Inflammatory macrophage treated with lipopolysaccharide for 4 hours (primary cell): Measurements from ENCODE around the gene CCDC82.
"Not testable (repeated sequence)": the region's sequence is repeated elsewhere in the genome, so short reads cannot be mapped to it uniquely, and the experiment has no call there.

Experiments
- DNase-seq: peaks from one replicate; pipeline ENCODE4 v3.0.0-alpha.2; 2020

The CCDC82 gene

DNA sequence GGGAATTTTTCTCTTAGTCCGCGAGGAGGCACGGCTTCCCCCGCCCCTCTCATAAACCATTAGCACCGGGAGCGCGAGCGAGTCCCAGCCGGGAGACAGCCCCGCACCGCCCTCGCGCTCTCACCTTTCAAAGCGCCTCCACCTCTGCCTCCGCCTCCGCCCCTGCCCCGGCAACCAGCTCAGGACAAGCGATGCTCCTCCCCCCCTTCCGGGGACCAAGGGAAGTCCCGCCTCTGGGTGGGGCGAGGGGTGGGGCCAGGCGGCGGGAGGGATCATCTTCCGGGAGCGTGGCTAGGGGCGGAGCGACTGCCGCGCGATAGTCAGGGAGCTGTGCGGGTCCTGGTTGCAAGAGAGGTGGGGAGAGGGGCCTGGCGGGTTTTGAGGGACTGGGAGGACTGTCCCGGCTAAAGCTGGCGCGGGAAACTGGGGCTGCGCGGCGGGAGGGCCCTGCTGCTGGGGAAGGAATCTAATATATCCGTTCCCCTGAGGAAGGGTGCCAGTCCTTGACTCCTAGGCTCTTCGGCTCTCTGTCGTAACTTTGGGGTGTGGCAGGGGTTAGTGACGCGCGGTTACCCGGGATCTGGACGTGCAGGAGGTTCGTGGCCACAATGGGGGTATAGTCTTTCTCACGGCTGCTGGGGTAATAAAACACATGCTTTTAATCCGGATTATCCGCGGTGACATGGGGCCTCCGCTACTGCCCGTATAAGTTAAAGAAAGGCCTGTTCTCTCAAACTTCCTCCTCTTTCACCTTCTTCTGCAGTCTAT lies at the start of gene CCDC82, which contains the start of gene JRKL:
Gene CCDC82, minus strand, starts transcription at position 193 of the 768 bp plus-strand sequence. CDS start 5,165 bp downstream, outside the sequence.
Gene JRKL, plus strand, starts transcription at position 294 of the 768 bp plus-strand sequence. CDS start 637 bp downstream, outside the sequence.
- peak; percentile 94 for DNase-seq

- not testable (repeated sequence) for DNase-seq
Observed at GRCh38 chr11:96432654-96433053, 42.9 kb upstream of the CCDC82 start.

- DNase-seq: no peak
Observed at GRCh38 chr11:96430668-96431067, 41.0 kb upstream of the CCDC82 start.

DNA sequence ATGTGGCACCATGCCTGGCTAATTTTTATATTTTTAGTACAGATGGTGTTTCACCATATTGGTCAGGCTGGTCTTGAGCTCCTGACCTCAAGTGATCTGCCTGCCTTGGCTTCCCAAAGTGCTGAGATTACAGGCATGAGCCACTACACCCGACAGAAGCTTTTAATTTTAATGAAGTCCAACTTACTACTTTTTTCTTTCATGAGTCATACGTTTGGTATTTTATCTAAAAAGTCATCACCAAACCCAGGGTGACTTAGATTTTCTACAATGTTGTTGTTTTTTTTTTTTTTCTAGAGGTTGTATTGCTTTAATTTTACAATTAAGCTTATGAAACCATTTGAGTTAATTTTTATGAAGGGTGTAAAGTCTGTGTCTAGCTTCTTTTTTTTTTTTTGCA lies 35.0 kb upstream of the CCDC82 start:
- no peak for DNase-seq

- DNase-seq: no peak
Observed at GRCh38 chr11:96413408-96413807, 23.7 kb upstream of the CCDC82 start.

DNA sequence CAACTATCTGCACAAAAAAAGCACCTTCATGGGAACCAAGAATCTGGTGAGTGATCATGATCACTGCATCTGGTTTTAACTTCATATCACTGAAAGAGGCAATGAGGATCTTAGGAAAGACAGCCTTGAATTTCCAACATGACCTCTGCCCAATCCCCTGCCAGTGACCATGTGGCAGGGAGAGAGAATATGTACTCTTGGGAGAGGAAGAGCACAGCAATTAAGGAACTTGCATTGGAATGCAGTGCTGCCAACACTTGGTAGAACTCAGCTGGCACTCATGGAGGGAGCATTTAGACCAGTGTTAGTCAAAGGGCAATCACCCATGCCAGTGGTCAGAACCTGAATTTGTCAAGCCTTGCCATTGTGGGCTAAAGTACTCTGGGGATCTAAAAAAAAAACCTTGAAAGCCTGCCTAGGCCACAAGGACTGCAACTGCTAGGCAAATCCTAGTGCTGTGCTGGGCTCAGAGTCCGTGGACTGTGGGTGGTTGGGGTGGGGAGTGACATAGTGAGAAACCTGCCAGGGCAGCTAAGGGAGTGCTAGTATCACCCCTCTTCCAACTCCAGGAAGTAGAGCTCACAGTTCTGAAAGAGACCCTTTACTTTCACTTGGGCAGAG lies 23.2 kb upstream of the CCDC82 start:
- no peak for DNase-seq

DNA sequence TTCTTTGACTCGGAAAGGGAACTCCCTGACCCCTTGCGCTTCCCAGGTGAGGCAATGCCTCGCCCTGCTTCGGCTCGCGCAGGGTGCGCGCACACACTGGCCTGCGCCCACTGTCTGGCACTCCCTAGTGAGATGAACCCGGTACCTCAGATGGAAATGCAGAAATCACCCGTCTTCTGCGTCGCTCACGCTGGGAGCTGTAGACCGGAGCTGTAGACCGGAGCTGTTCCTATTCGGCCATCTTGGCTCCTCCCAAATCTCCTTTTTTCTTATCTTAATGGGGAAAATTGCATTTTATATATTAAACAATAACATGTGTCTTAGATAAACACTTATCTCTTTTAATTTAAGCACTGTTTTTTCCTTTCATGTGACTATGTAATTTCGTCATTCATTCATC lies 21.7 kb upstream of the CCDC82 start:
- DNase-seq: not testable (repeated sequence)

- no peak for DNase-seq
Observed at GRCh38 chr11:96400697-96401096, 11.0 kb upstream of the CCDC82 start.

DNA sequence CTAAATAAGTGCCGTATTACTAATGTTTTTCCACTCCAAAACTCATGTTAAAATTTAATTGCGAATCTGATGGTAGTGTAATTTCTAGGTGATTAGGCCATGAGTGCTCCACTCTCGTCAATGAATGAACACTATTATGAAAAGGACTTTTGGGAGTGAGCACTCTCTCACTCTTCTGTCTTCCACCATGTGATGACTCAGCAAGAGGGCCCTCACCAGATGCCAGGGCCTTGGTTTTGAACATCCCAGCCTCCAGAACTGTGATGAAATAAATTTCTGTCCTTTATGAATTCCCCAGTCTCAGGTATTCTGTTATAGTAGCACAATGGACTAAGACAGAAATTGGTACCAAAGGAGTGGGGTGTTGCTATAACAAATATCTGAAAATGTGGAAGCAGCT lies 8.2 kb upstream of the CCDC82 start:
- DNase-seq: no peak

DNA sequence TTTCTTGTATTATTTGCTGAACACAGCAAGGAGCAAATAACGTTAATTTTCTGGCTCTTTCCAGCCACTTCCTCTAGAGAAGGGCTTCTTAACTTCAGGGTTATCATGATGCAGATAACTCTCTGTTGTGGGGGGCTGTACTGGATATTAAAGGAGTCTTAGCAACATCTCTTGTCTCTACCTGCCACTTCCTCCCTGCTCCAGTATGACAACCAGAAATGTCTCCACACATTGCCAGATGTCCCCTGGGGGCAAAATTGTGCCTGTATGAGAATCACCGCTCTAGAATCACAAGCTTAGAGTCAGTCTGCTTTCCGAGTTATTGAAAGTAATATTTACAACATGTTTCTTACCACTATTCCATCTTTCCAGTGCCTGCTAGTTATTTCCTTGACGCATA lies 6.9 kb upstream of the CCDC82 start:
- DNase-seq: no peak

DNA sequence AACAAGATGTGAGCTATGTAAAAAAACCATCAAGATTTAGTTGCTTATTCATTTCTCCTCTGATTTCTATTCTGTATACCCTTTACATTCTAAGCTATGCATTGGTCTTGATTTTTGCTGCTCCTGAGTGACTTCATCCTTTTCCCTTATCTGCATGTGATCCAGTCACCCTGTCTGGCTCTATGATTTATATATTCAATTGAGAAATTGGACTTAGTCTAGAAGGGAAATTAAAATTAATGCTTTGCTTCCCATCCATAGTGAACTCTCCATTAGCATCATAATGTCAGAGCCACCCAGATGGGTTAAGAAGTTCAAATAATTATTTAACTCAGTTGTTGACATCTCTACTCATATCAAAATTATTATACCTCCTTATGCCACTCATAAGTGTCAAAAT lies 5.1 kb upstream of the CCDC82 start:
- no peak for DNase-seq

DNA sequence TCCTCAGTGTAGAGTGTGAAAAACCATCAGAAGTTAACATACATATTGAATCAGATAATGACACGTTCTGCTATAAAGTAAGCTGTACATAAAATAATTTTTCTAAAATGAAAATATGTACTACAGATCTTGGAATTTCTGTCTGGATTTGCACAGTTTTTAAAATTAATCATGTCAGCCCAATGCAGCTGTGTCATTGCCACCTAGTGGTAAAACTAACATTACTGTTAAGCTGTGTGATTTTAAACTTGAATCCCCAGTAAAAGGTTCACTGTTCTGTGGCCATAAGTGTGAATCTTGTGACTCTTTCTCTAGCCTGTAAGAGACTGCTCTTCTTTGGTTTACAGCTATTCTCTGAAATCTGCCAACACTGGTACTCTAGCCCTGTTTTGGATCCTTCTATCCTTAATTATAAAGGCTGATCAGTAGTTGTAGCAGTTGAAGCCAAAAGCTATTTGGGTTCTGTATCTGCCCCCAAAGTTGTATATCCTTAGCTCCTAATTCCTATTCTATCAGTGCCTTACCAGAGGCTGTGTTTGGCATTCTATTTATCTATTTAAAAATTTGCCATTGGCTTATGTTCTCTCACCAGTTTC lies 4.1 kb upstream of the CCDC82 start:
- DNase-seq: peak; percentile 54

DNA sequence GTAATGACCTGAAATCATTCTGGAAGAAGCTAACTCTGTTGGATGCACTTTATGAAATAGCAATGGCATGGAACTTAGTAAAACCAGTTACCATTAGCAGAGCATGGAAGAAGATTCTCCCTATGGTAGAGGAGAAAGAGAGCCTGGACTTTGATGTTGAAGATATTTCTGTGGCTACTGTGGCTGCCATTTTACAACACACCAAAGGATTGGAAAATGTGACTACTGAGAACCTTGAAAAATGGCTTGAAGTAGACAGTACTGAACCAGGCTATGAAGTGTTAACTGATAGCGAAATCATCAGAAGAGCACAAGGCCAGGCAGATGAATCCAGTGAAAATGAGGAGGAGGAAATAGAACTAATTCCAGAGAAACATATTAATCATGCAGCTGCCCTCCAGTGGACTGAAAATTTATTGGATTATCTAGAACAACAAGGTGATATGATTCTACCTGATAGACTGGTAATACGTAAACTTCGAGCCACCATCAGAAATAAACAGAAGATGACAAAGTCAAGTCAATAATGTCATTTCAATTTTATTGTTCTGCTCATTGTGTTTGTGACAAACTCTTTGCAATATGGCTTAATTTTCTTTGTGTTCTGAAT lies 2.1 kb upstream of the CCDC82 start:
- DNase-seq: no peak

DNA sequence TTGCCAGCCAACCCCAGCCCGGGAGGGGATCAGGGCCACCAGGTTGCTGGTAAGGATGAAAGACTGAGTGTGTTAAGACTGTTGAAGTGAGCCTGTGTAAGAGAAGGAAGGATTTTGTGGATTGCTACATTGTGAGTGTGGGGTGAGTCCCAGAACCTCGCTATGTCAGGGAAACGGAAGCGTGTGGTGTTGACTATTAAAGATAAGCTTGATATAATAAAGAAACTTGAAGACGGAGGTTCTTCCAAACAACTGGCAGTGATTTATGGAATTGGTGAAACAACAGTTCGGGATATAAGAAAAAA lies 728 bp upstream of the CCDC82 start:
- DNase-seq: peak; percentile 49

- peak; percentile 40 for DNase-seq
Observed at GRCh38 chr11:96388891-96389719, 607 bp downstream of the CCDC82 start.

- no peak for DNase-seq
Observed at GRCh38 chr11:96385187-96385586, 4.5 kb downstream of the CCDC82 start.

- no peak for DNase-seq
Observed at GRCh38 chr11:96384156-96384555, 5.6 kb downstream of the CCDC82 start.

DNA sequence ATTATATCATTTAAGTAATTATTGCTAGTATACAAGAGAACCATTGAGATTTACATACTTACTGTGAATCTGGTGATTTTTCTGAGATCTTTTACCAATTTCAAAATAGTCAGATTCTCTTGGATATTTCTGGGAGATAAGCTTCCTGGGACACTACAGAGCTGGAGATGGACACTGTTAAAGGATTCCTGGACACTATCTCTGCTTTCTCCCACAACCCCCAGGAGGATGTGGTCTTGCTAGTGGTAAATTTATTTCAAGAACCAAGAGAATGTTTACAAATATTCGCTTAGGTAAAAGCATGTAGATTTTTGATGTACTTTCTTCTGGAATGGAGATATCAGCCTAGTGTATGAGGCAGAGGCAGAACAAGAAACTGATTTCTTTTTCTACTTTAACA lies 12.9 kb downstream of the CCDC82 start:
- no peak for DNase-seq

- DNase-seq: peak; percentile 55
Observed at GRCh38 chr11:96373826-96374225, 15.9 kb downstream of the CCDC82 start.

- DNase-seq: peak; percentile 69
Observed at GRCh38 chr11:96367342-96367741, 22.4 kb downstream of the CCDC82 start.

GRCh38 chr11:96366024-96366423 lies 23.7 kb downstream of the CCDC82 start:
- no peak for DNase-seq

DNA sequence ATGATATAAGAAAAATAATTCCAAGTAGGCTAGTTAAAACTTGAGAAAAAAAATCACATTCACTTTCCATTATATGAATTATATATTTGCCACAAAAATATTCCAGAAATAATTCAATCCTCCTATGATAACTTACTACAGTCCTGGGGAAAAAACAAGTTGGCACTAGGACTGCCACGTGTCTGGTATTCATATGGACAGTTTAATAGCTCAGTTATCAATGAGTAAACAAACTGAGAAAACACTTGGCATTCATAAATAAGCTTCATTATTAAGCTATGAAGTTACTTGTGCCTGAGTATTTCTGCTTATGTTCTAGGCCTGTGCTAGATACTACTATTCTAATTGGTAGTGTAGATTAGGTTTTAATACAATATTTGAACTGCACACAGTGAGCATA lies 24.2 kb downstream of the CCDC82 start:
- DNase-seq: no peak

DNA sequence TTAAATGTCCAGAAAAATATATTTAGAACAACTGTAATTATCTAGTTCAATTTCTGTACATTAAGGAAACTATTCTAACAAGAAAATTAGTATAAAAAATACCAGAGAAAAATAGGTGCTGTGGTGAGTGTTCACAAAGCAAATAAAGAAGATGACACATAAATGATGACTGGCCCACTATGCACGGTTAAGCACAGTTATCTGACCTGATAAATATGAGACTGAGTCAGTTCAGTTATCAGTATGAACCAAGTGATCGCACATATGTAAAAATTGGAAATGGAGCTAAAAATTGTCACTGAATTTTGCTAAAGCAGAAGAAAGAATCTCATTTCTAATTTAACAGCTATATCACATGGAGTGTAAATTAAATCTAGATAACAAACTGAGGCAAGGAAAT lies 27.9 kb downstream of the CCDC82 start:
- DNase-seq: no peak
